Measurements from ENCODE around the gene ZCCHC17.

DNA sequence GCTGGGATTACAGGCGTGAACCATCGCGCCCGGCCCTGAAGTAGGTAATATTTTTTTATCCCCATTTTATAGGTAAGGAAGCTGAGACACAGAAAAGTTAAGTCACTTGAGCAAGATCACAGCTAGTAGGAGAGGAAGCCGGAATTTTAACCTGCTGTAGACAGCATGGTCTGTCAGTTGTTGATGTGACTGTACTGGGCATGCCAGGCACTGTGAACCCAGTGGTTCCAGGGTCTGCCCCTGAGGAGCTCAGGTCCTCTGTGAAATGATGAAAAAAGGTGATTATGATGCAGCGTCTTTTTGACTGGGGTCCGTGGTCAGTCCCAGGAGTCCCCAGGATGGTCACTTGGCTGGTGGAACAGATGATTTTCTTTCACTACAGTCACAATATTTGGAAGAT is 92.8 kb downstream of the ZCCHC17 start:
- TF ChIP-seq, protein P1, sequence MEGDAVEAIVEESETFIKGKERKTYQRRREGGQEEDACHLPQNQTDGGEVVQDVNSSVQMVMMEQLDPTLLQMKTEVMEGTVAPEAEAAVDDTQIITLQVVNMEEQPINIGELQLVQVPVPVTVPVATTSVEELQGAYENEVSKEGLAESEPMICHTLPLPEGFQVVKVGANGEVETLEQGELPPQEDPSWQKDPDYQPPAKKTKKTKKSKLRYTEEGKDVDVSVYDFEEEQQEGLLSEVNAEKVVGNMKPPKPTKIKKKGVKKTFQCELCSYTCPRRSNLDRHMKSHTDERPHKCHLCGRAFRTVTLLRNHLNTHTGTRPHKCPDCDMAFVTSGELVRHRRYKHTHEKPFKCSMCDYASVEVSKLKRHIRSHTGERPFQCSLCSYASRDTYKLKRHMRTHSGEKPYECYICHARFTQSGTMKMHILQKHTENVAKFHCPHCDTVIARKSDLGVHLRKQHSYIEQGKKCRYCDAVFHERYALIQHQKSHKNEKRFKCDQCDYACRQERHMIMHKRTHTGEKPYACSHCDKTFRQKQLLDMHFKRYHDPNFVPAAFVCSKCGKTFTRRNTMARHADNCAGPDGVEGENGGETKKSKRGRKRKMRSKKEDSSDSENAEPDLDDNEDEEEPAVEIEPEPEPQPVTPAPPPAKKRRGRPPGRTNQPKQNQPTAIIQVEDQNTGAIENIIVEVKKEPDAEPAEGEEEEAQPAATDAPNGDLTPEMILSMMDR (IDR thresholded peaks at IDR 0.05; ENCODE audit: low read depth, low read length): no peak
- no peak for TF ChIP-seq EZH2phosphoT487 (IDR thresholded peaks at IDR 0.05; ENCODE audit: low read depth)
